Thymus (tissue), 11 donors: ENCODE measurements around the gene GAPVD1. TPM values are rescaled to one million over a fixed set of nuclear protein-coding genes. Genes with fewer than 3 reads are reported as not detected.

Experiments
- DNase-seq, 9 donors: peaks; one replicate each; pipeline ENCODE4 v3.0.0-alpha.2; 2013; ENCODE audit warnings: low spot score in 9 of 9, low read depth in 6 of 9, missing footprints in 1 of 9
- H3K27ac ChIP-seq, 2 donors: one replicate each; pipeline ENCODE4 v1.5.1; 2013; ENCODE audit warnings: control low read depth in 1 of 2, low read depth in 1 of 2, low read length in 1 of 2, mild to moderate bottlenecking in 1 of 2, moderate library complexity in 1 of 2
- H3K27me3 ChIP-seq, 2 donors: one replicate each; pipeline ENCODE4 v1.5.1; 2013; ENCODE audit warnings: low read length in 1 of 2; ENCODE audit not compliant: control insufficient read depth in 2 of 2, insufficient read depth in 1 of 2
- H3K36me3 ChIP-seq, 2 donors: one replicate each; pipeline ENCODE4 v1.5.1; 2013; ENCODE audit warnings: low read length in 1 of 2, mild to moderate bottlenecking in 1 of 2, moderate library complexity in 1 of 2; ENCODE audit not compliant: control insufficient read depth in 2 of 2, insufficient read depth in 2 of 2
- H3K4me1 ChIP-seq, 2 donors: one replicate each; pipeline ENCODE4 v1.5.1; 2013; ENCODE audit warnings: low read length in 2 of 2; ENCODE audit not compliant: control insufficient read depth in 2 of 2, insufficient read depth in 2 of 2
- H3K4me3 ChIP-seq, 2 donors: one replicate each; pipeline ENCODE4 v1.5.1; 2013; ENCODE audit warnings: low read length in 2 of 2, control low read depth in 1 of 2, mild to moderate bottlenecking in 1 of 2
- H3K9me3 ChIP-seq, 2 donors: one replicate each; pipeline ENCODE4 v1.5.1; 2013; ENCODE audit warnings: low read length in 1 of 2, mild to moderate bottlenecking in 1 of 2; ENCODE audit not compliant: control insufficient read depth in 2 of 2, insufficient read depth in 1 of 2
- WGBS: extraction: QIAGEN DNeasy Blood & Tissue Kit; methylation state at CpG from one replicate; pipeline ENCODE4 v1.1.7; 2013; 5-methylcytosine and 5-hydroxymethylcytosine counted together
- polyA plus RNA-seq: library from polyadenylated mRNA; stranded (reverse); fragments of 200-250 nt; gene quantifications from one replicate; pipeline ENCODE4 v1.2.3, GENCODE V29; 2013
- total RNA-seq: library from RNA; stranded (reverse); fragments of 120-200 nt; gene quantifications from one replicate; pipeline ENCODE4 v1.2.4, GENCODE V29; 2013
- donor health status: healthy.

The GAPVD1 gene
- total and polyA plus RNA-seq, 2 donors: 12.9 to 23.0 TPM

DNA sequence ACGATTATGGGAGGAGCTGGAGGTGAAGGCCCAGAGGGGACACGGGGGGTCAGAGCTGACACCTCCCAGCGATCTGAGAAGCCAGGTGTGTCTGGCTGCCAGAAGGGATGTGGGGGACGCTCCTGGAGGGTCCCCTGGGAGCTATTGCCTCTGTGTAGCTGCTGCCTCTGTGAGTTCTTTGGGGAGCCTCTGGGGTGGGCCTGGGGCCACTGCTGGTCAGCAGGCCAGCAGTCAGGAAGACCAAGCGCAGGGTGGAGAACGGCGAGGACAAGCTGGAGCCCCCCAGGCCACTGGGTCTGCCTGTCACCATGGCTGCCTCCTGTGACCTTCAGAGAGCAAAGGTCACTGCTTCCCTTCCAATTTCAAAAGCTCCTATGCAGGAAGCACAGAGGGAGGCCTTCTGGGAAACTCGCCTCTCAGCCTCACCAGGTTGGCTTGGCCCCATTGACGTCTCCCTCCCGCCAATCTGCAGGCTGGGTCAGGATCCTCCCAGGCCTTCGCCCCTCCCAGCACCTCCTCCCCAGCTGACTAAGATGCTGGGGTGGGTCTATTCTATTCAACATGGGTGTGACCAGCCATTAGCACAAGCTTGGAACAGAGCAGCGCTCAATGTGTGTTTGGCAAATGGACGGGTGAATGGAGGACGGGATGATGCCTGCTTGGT lies 126.4 kb downstream of the GAPVD1 start:
- no peaks in the 10 kb centered on the region for H3K36me3 ChIP-seq
- no peak overlapping the region for H3K4me3 ChIP-seq
- no peak for DNase-seq
- 93% methylated on average over 14 of the region's 14 CpGs for WGBS
- no peaks in the 10 kb centered on the region for H3K4me1 ChIP-seq
- H3K27me3 ChIP-seq: no peaks in the 10 kb centered on the region
- no peak overlapping the region for H3K27ac ChIP-seq
- no peaks in the 10 kb centered on the region for H3K9me3 ChIP-seq

DNA sequence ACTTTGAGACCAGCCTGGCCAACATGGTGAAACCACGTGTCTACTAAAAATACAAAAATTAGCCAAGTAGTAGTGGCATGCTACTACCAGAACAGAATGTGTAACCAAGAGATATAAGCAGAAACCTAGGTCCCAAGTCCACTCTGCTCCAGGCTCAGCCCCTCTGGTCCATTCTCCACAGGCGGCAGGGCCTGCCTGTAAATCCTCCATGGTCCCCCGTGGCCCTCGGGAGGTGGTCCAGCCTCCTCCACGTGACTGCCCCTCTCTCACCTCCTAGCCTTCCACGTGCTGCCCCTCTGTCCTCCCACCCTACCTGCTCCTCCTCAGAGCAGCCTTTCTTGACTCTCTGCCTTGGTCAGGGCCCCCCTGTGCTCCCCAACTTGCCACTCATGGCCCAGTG lies 127.4 kb downstream of the GAPVD1 start:
- no peak overlapping the region for H3K4me3 ChIP-seq
- no peak for DNase-seq
- no peaks in the 10 kb centered on the region for H3K27me3 ChIP-seq
- WGBS: 71% methylated on average over 6 of the region's 6 CpGs
- H3K9me3 ChIP-seq: no peaks in the 10 kb centered on the region
- no peak overlapping the region for H3K27ac ChIP-seq
- H3K4me1 ChIP-seq: no peaks in the 10 kb centered on the region
- no peaks in the 10 kb centered on the region for H3K36me3 ChIP-seq

DNA sequence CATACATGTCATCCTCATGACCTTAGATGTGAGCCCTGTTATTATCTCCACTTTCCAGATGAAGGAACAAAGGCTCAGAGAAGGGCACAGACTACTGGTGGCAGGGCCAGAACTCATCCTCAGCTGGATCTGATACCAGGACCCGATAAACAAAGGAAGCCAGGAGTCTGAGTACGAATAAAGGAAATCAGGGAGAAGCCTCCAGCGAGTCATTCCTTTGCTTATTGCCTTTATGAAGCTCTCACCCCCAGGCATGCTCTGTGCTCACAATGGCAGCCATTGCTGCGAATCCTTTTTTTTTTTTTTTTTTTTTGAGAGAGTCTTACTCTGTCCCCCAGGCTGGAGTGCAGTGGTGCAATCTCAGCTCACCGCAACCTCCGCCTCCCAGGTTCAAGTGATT lies 130.1 kb downstream of the GAPVD1 start:
- no peak for DNase-seq
- Histone ChIP-seq H3K27me3 (no peaks in the 10 kb centered on the region), H3K36me3 (no peaks in the 10 kb centered on the region), H3K9me3 (no peaks in the 10 kb centered on the region), H3K4me3 (no peak overlapping the region), H3K27ac (no peak overlapping the region), H3K4me1 (no peaks in the 10 kb centered on the region)
- 99% methylated on average over 6 of the region's 6 CpGs for WGBS

DNA sequence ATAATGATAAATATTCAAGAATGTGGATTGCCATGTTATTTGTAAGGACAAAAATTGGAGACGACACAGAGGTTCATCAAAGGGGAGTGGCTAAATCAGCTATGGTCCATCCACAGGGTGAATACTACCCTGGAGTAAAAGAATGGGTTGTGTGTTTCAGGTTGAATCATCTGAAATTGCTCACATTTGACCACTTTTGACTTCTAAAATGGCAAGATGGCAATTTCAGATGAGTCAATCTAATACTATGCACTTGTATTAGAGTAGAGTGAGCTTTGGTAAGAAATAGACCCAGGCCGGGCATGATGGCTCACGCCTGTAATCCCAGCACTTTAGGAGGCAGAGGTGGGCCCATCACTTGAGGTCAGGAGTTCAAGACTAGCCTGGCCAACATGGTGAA lies 131.8 kb downstream of the GAPVD1 start:
- Histone ChIP-seq H3K4me3 (no peak overlapping the region), H3K36me3 (no peaks in the 10 kb centered on the region), H3K4me1 (peaks cover 0 to 2% of the 10 kb centered on the region in 2 donors), H3K27ac (no peak overlapping the region), H3K9me3 (no peaks in the 10 kb centered on the region), H3K27me3 (no peaks in the 10 kb centered on the region)
- 98% methylated on average over 3 of the region's 3 CpGs for WGBS
- DNase-seq: no peak

DNA sequence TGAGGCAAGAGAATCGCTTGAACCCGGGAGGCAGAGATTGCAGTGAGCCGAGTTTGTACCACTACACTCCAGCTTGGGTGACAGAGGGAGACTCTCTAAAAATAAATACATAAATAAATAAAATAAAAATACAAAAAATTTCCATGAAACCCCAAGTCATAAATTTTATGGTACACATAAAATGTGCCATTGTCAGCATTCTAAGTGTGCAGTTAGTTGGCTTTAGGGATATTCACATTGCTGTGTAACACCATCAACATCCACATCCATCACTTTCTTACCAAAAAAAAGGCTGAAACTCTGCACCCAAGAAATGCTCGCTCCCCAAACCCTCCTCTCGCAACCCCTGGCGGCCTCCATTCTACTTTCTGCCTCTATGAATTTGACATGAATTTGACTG lies 135.2 kb downstream of the GAPVD1 start:
- Histone ChIP-seq H3K4me1 (peaks cover 0 to 2% of the 10 kb centered on the region in 2 donors), H3K36me3 (no peaks in the 10 kb centered on the region), H3K9me3 (no peaks in the 10 kb centered on the region), H3K27me3 (no peaks in the 10 kb centered on the region), H3K4me3 (no peak overlapping the region), H3K27ac (no peak overlapping the region)
- no peak for DNase-seq
- WGBS: 98% methylated on average over 6 of the region's 6 CpGs

DNA sequence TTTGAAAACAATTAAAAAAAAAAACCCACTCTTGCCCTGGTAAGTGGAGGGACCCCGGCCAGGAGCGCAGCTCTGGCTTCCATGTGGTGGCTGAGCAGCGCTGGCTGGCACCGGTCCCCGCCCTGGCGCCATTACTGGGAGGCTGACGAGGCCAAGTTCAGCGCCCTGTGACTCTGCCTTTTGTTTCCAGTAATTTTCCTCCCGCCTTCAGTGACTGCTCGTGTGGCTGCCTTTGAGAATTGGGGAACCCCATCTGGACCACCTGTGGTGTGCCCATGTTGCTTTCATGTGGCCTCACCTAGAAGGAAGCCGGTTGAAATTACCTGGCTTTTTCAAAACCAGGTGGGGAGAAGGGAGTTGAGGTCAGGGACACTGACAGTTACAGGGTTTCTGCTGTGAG lies 136.1 kb downstream of the GAPVD1 start:
- H3K9me3 ChIP-seq: no peaks in the 10 kb centered on the region
- DNase-seq: no peak
- H3K4me1 ChIP-seq: peaks cover 0 to 2% of the 10 kb centered on the region in 2 donors
- H3K27ac ChIP-seq: no peak overlapping the region
- no peak overlapping the region for H3K4me3 ChIP-seq
- 70% methylated on average over 11 of the region's 11 CpGs for WGBS
- no peaks in the 10 kb centered on the region for H3K36me3 ChIP-seq
- no peaks in the 10 kb centered on the region for H3K27me3 ChIP-seq

DNA sequence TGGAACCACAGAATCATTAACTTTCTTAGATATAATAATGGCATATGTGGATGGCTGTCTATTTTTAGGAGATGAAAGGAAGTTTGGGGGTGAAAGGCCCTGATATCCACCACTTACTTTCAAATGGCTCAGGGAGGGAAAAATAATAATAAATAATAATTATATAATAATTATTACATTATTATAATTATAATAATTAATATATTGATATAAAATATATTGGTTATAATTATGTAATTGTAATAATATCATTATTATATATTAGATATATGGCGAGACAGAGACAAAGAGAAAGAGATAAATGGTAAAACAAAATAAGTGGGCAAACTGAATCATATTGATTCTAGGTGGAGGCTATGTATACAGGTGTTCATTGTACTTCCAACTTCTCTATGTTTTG lies 136.6 kb downstream of the GAPVD1 start:
- H3K4me1 ChIP-seq: peaks cover 0 to 2% of the 10 kb centered on the region in 2 donors
- 97% methylated on average over 1 of the region's 1 CpG for WGBS
- DNase-seq: no peak
- H3K36me3 ChIP-seq: no peaks in the 10 kb centered on the region
- no peaks in the 10 kb centered on the region for H3K9me3 ChIP-seq
- H3K4me3 ChIP-seq: no peak overlapping the region
- H3K27me3 ChIP-seq: no peaks in the 10 kb centered on the region
- no peak overlapping the region for H3K27ac ChIP-seq

DNA sequence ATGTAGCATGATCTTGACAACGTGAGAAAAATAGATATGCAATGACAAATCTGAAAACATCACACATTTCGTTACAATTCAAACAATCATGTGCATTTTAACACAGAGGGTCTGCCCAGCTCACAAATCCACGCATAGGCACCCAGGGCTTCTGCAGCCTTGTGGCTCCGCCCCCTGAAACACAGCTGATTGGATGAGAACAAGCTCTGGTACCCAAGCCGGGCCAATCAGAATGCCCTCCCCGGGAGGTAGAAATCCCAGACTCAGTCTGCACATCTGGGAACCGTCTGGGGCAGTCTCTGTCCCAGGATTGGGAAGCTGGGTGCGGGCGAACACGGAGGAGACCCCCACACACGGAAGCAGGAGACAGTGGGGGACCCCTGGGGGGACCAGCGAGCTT lies 137.5 kb downstream of the GAPVD1 start:
- H3K27me3 ChIP-seq: no peaks in the 10 kb centered on the region
- H3K4me1 ChIP-seq: peaks cover 0 to 2% of the 10 kb centered on the region in 2 donors
- no peaks in the 10 kb centered on the region for H3K9me3 ChIP-seq
- H3K36me3 ChIP-seq: no peaks in the 10 kb centered on the region
- 99% methylated on average over 12 of the region's 12 CpGs for WGBS
- no peak overlapping the region for H3K4me3 ChIP-seq
- no peak for DNase-seq
- H3K27ac ChIP-seq: no peak overlapping the region

DNA sequence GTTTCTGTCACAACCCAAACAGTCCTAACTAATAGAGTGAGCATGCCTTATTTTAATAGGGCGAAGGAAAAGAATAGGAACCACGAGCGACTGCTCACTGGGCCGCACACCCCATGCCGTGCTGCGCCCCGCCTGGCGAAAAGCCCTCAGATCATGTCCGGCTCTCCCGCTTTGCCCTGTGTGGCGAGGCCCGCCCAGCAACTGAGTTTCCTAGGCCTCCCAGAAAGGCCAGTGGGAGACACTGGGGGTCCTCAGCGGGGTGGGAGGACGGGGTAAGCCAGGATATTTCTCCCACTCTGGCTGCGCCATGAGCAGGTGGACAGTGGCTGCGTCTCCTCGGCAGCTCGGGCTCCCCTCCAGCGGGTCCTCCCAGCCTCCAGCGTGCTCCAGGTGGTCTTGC lies 138.0 kb downstream of the GAPVD1 start:
- no peak for DNase-seq
- Histone ChIP-seq H3K9me3 (no peaks in the 10 kb centered on the region), H3K27me3 (no peaks in the 10 kb centered on the region), H3K36me3 (no peaks in the 10 kb centered on the region), H3K4me3 (no peak overlapping the region), H3K27ac (no peak overlapping the region), H3K4me1 (peaks cover 0 to 2% of the 10 kb centered on the region in 2 donors)
- 94% methylated on average over 20 of the region's 20 CpGs for WGBS
